HL-60 (cell line): Measurements from ENCODE around the gene FGF1.

Source experiments
- GABPA ChIP-seq: IDR thresholded peaks from 2 replicates; pipeline ENCODE4 v1.6.1; 2012; ENCODE audit warnings: low read depth
- SPI1 ChIP-seq: IDR thresholded peaks from 2 replicates; pipeline ENCODE4 v1.6.1; 2012; ENCODE audit warnings: low read depth, mild to moderate bottlenecking, borderline replicate concordance
- TF ChIP-seq, protein P1 (sequence below): IDR thresholded peaks from one replicate; pipeline ENCODE4 v1.5.1; 2011; ENCODE audit warnings: low read length, control low read depth, inconsistent platforms; ENCODE audit not compliant: insufficient read depth

DNA sequence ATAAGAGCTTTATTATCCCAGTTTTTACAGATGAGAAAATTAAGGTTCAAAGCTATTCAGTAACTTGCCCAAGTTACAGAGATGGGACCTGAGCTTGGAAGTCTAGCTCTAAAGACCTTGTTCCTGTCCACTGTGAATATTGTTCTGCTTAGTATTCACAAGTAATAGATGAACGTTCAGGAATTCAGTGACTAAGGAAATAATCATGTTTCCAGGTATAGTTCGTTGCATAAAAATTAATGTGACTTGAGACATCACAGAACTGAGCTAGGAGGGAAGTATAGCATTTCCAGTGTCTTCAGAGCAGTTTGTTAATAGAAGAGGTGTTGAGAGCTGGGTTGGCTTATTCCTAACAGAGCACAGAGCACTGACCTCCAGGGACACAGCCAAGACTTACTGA lies 136.1 kb downstream of the FGF1 start:
- TF ChIP-seq, protein P1, sequence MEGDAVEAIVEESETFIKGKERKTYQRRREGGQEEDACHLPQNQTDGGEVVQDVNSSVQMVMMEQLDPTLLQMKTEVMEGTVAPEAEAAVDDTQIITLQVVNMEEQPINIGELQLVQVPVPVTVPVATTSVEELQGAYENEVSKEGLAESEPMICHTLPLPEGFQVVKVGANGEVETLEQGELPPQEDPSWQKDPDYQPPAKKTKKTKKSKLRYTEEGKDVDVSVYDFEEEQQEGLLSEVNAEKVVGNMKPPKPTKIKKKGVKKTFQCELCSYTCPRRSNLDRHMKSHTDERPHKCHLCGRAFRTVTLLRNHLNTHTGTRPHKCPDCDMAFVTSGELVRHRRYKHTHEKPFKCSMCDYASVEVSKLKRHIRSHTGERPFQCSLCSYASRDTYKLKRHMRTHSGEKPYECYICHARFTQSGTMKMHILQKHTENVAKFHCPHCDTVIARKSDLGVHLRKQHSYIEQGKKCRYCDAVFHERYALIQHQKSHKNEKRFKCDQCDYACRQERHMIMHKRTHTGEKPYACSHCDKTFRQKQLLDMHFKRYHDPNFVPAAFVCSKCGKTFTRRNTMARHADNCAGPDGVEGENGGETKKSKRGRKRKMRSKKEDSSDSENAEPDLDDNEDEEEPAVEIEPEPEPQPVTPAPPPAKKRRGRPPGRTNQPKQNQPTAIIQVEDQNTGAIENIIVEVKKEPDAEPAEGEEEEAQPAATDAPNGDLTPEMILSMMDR = no peak
- no peak for TF ChIP-seq SPI1
- TF ChIP-seq GABPA = no peak
